Measurements from ENCODE around the gene TCP11. TPM values are rescaled to one million over a fixed set of nuclear protein-coding genes. Genes with fewer than 3 reads are reported as not detected.
"Not testable (repeated sequence)": the region's sequence is repeated elsewhere in the genome, so short reads cannot be mapped to it uniquely, and the experiment has no call there.

Gene TCP11
- total RNA-seq, 6 experiments from 2014 or later: 0.31 TPM; not detected in 5

- intact Hi-C loops (cut with DNase I): loop anchor here in 1 of 2 donors (5.0 to 10.0 kb wide), 3 partner anchors 64 to 153 kb away; no protein-coding TSS in a partner anchor
- Histone ChIP-seq H3K4me1 (peaks cover 0 to 6% (median 0%) of the 10 kb centered on the region in 4 donors), H3K4me3 (no peak overlapping the region), H3K9me3 (no peaks in the 10 kb centered on the region), H3K27me3 (no peaks in the 10 kb centered on the region), H3K27ac (no peak overlapping the region), H3K36me3 (no peaks in the 10 kb centered on the region)
- no peak for ATAC-seq
- no peak for DNase-seq
- no peak for TF ChIP-seq POLR2A (IDR thresholded peaks at IDR 0.05)
- TF ChIP-seq, protein P1, sequence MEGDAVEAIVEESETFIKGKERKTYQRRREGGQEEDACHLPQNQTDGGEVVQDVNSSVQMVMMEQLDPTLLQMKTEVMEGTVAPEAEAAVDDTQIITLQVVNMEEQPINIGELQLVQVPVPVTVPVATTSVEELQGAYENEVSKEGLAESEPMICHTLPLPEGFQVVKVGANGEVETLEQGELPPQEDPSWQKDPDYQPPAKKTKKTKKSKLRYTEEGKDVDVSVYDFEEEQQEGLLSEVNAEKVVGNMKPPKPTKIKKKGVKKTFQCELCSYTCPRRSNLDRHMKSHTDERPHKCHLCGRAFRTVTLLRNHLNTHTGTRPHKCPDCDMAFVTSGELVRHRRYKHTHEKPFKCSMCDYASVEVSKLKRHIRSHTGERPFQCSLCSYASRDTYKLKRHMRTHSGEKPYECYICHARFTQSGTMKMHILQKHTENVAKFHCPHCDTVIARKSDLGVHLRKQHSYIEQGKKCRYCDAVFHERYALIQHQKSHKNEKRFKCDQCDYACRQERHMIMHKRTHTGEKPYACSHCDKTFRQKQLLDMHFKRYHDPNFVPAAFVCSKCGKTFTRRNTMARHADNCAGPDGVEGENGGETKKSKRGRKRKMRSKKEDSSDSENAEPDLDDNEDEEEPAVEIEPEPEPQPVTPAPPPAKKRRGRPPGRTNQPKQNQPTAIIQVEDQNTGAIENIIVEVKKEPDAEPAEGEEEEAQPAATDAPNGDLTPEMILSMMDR (IDR thresholded peaks at IDR 0.05): no peak
- 35% methylated on average over 11 of the region's 15 CpGs for WGBS (ENCODE audit: insufficient coverage, low coverage, low lambda C conversion rate, missing lambda C conversion rate)
Observed at GRCh38 chr6:35140639-35141006, 516 bp downstream of the TCP11 start.

DNA sequence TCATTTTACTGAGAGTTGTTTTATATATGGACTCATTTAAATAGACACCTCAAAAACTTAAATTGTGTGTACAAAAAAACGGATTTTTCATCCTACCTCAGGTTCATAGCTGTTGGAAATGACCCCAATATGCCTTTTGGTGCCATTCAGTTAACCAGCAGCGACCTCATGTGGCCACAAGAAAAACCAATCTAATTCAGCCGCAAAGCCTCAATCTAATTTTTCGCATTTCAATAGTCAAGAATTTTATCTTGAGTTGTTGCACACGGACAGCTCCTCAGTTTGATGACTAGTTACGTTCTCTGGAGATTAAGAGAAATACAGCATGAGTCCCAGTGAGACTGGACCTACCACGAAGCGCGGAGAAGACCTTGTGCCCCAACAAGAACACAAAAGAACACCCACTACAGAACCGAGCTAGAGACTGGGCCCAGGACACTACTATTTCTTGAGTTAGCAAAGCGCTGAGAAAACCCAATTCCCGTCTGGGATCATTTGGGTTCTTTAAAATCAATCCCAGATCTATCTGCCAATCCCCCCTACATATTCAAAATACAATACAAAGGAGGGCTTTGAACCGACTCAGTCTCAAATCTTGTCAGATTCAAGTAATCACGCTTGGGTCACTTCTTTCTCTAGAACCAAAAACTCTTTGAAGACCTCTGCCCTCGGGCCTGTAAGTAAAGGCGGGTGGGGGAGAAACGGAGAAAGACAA, 1.1 kb downstream of the TCP11 start:
- no peak overlapping the region for H3K4me3 ChIP-seq
- peaks cover 0 to 6% (median 0%) of the 10 kb centered on the region in 4 donors for H3K4me1 ChIP-seq
- DNase-seq (peak in 2 of 3 donors; percentile 29 to 56), ATAC-seq (peak; percentile 74 to 87 (median 79))
- WGBS (ENCODE audit: insufficient coverage, low coverage, low lambda C conversion rate, missing lambda C conversion rate): 21% methylated on average over 17 of the region's 17 CpGs
- H3K27ac ChIP-seq: peak overlapping the region in 2 of 3 donors; percentile 75 to 78
- intact Hi-C loops (cut with DNase I): loop anchor here in 1 of 2 donors (5.0 to 10.0 kb wide), 3 partner anchors 65 to 153 kb away; no protein-coding TSS in a partner anchor
- no peaks in the 10 kb centered on the region for H3K27me3 ChIP-seq
- H3K36me3 ChIP-seq: no peaks in the 10 kb centered on the region
- H3K9me3 ChIP-seq: no peaks in the 10 kb centered on the region
- no peak for TF ChIP-seq POLR2A (IDR thresholded peaks at IDR 0.05)
- TF ChIP-seq, protein P1 (IDR thresholded peaks at IDR 0.05): peak; percentile 79 to 94 (median 84)

DNA sequence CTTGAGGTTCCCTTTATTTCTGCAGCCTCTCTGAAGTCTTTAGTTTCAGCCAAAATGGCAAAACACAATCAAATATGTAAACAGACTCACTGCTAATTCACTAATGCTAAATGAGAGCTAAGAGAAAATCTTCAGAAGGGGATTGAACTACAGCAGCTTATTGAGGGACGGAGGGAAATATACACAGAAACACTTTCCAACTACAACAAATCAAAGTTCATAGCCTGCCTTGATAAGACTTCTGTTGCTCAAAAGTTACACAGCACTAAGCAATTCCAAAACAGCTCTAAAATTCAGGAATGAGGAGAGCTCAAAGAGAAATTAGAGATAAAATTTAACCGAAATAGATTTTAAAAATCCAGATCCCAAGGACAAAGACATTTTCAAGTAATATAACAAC, 1.7 kb downstream of the TCP11 start:
- DNase-seq: no peak
- no peak for TF ChIP-seq POLR2A (IDR thresholded peaks at IDR 0.05)
- TF ChIP-seq, protein P1 (IDR thresholded peaks at IDR 0.05): no peak
- Histone ChIP-seq H3K27ac (peak overlapping the region in 2 of 3 donors; percentile 75 to 78), H3K4me3 (no peak overlapping the region), H3K36me3 (no peaks in the 10 kb centered on the region), H3K27me3 (no peaks in the 10 kb centered on the region), H3K9me3 (no peaks in the 10 kb centered on the region), H3K4me1 (peaks cover 0 to 6% (median 0%) of the 10 kb centered on the region in 4 donors)
- intact Hi-C loops (cut with DNase I): no loop called here
- WGBS (ENCODE audit: insufficient coverage, low coverage, low lambda C conversion rate, missing lambda C conversion rate): 19% methylated on average over 2 of the region's 2 CpGs
- ATAC-seq: peak; percentile 91 to 96 (median 92)

GRCh38 chr6:35138191-35138590, 2.9 kb downstream of the TCP11 start:
- H3K4me1 ChIP-seq; H3K27ac ChIP-seq; H3K9me3 ChIP-seq; H3K36me3 ChIP-seq; DNase-seq; ATAC-seq; H3K4me3 ChIP-seq; intact Hi-C loops (cut with DNase I); H3K27me3 ChIP-seq: not testable (repeated sequence)
- 72% methylated on average over 3 of the region's 3 CpGs for WGBS (ENCODE audit: insufficient coverage, low coverage, low lambda C conversion rate, missing lambda C conversion rate)

GRCh38 chr6:35136185-35136584, 5.0 kb downstream of the TCP11 start:
- H3K4me3 ChIP-seq: no peak overlapping the region
- no peaks in the 10 kb centered on the region for H3K36me3 ChIP-seq
- intact Hi-C loops (cut with DNase I): no loop called here
- ATAC-seq (no peak), DNase-seq (no peak)
- no peaks in the 10 kb centered on the region for H3K27me3 ChIP-seq
- TF ChIP-seq POLR2A (IDR thresholded peaks at IDR 0.05): no peak
- TF ChIP-seq, protein P1 (IDR thresholded peaks at IDR 0.05): no peak
- H3K9me3 ChIP-seq: no peaks in the 10 kb centered on the region
- H3K27ac ChIP-seq: no peak overlapping the region
- peaks cover 0 to 6% (median 0%) of the 10 kb centered on the region in 4 donors for H3K4me1 ChIP-seq
- 47% methylated on average over 2 of the region's 4 CpGs for WGBS (ENCODE audit: insufficient coverage, low coverage, low lambda C conversion rate, missing lambda C conversion rate)

All from right lobe of liver (tissue), 6 donors.